Left colon (tissue), 2 donors: ENCODE data around the gene SETD4. TPM values are rescaled to one million over a fixed set of nuclear protein-coding genes. Genes with fewer than 3 reads are reported as not detected.

Experiments
- ATAC-seq: fragments of 200-7000 bp; cut with Tn5 transposase; one replicate; pipeline ENCODE4 v1.9.1; 2020; ENCODE audit warnings: mild to moderate bottlenecking, moderate library complexity
- DNase-seq, 2 donors: peaks; one replicate each; pipeline ENCODE4 v3.0.0-alpha.2; 2020
- intact Hi-C, 2 donors: fragments of 100-400 bp; cut with DNase I in 1 of 2; cut with micrococcal nuclease in 1 of 2; formaldehyde crosslinking; loops; one replicate each; pipeline versions ENCODE4 v1.11.2 to v1.14.0; 2022; cut with DNase I, micrococcal nuclease
- total RNA-seq, 2 donors: library from RNA; stranded (reverse); fragmentation: NEBNext Ultra II Directional; extraction: Animal tissue kit (Norgen Biotek cat#: 25700); gene quantifications; one replicate each; pipeline ENCODE4 v1.2.1, GENCODE V29; 2021
- donor health status: DM: no; HTN: no; CAD: no.
- donor health status: DM: yes; HTN: yes; CAD: no.

SETD4 gene
- total RNA-seq, 2 donors from 2014 or later, result 16.0 to 20.6 TPM

DNA sequence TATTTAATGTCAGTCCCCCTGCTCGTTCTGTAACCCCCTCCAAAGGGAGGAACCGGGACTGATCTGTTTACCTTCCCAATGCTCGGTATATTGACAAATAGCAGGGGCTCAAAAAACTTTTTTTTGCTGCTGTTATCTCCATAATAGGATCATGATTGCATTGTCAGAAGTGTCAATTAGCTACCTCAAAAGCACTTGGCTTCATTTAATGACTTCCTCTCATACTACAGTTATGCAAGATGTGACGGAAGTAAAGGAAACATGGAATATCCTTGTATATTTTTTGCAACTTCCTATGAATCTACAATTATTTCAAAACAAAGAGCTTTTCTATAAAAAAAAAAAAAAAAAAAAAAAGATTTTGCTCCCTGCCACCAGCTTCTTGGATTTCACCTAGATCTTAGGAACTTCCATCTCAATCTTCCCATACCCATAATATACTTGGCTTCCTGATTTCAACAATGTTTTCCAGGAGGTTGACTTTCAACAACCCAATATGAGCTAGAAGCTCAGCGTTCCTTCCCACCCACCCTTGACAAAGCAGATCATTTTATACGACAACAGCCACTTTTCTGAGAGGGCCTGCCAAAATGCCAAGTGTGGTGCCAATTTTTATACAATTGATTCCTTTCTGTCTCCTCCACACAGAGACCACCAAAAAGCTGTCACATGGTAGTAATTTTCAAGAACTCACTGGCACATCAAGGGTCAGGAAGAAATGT is 71.7 kb downstream of the SETD4 start:
- DNase-seq (no peak), ATAC-seq (no peak)
- intact Hi-C loops, result no loop called here

DNA sequence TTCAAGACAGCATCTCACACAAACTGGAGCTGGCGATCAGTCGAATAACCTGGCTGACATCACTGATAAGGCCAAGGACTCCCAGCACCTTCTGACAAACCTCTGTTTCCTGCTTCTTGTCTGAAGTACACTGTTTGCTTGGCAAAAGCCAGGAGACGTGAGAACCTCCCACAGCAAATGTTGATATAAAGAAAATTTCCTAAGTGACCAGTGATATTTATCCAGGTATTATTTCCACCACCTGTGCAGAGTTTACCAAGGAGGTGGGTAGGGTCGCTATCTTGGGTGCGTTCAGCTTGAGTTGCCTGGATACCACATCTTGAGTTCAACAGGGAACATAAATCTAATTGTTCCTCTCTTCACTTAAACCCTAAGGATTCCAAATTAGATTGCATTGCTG is 72.9 kb downstream of the SETD4 start:
- intact Hi-C loops, result no loop called here
- ATAC-seq, result peak; percentile 85
- DNase-seq, result no peak

DNA sequence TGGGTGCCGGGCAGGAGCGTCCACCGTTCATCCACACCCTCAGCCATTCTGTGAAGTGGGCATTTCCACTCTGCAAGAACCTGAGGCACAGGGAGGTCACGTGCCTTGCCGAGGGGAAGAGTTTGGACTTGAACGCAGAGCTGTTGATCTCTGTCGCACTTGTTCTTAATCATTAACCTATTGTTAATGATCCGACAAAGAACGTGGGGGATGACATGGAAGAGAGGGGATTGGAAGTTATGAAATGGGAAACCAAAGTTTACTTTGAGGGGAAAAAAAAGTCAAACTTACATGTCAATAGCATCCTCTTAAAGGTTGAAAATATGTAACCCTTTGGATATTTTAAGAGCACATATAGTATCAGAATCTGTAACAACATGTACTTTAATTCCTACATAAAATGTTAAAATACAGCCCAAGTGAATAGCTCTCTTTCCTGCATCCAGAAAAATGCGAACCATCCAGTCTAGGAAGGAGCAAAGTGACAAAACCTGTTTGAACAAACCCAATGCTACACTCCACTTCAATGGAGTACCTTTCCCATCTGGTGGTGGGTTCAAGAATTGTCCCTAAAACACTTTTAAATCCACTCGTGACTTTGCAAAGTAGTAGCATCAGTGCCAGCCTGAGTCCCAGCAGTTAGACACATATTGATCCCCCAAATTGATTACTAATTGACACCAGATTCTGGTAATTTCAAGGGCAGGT is 75.5 kb downstream of the SETD4 start:
- ATAC-seq (no peak), DNase-seq (no peak)
- intact Hi-C loops, result no loop called here

Other genes starting within 250 kb of the SETD4 start
- 10 to 100 TPM; 73.4 to 80.5 TPM for gene CBR1, start 9.5 kb upstream of the SETD4 start, total RNA-seq
- 1 to 10 TPM; 1.3 to 2.2 TPM for gene CBR3, start 74.6 kb upstream of the SETD4 start, total RNA-seq
- 10 to 100 TPM; 68.8 to 89.7 TPM for gene DOP1B, start 96.3 kb upstream of the SETD4 start, total RNA-seq